Lower lobe of right lung (tissue), 2 donors: ENCODE results near the gene MST1R. TPM values are rescaled to one million over a fixed set of nuclear protein-coding genes. Genes with fewer than 3 reads are reported as not detected.

Experiments
- ATAC-seq, 2 donors: fragments of 200-7000 bp; cut with Tn5 transposase; one replicate each; pipeline ENCODE4 v1.9.1; 2020 to 2022; ENCODE audit warnings: mild to moderate bottlenecking in 2 of 2, moderate library complexity in 2 of 2
- DNase-seq: peaks from one replicate; pipeline ENCODE4 v3.0.0-alpha.2; 2020
- H3K27ac ChIP-seq: fragments of 200-600 bp; one replicate; pipeline ENCODE4 v1.8.0; 2022
- H3K27me3 ChIP-seq: fragments of 200-600 bp; one replicate; pipeline ENCODE4 v1.8.0; 2022; ENCODE audit warnings: low read depth
- H3K36me3 ChIP-seq: fragments of 200-600 bp; one replicate; pipeline ENCODE4 v1.8.0; 2022; ENCODE audit warnings: mild to moderate bottlenecking
- H3K4me1 ChIP-seq: fragments of 200-600 bp; one replicate; pipeline ENCODE4 v1.8.0; 2022
- H3K4me3 ChIP-seq: fragments of 200-600 bp; one replicate; pipeline ENCODE4 v1.8.0; 2022; ENCODE audit warnings: mild to moderate bottlenecking
- H3K9me3 ChIP-seq: fragments of 200-600 bp; one replicate; pipeline ENCODE4 v1.8.0; 2022
- CTCF ChIP-seq: fragments of 200-600 bp; IDR thresholded peaks from one replicate; pipeline ENCODE4 v1.8.0; 2022; ENCODE audit warnings: antibody characterized with exemption, mild to moderate bottlenecking
- intact Hi-C: fragments of 100-400 bp; cut with DNase I; formaldehyde crosslinking; loops from one replicate; pipeline ENCODE4 v1.11.0; 2022
- long read RNA-seq: library from polyadenylated mRNA; unstranded; transcript quantifications from one replicate; pipeline ENCODE4 v2.0.0, GENCODE V29; 2021
- total RNA-seq: library from RNA; stranded (reverse); fragmentation: NEBNext Ultra II Directional; extraction: Animal tissue kit (Norgen Biotek cat#: 25700); gene quantifications from one replicate; pipeline ENCODE4 v1.2.1, GENCODE V29; 2021
- donor health status: DM: no; HTN: yes; CAD: no; lungs with severe emphysema.

Gene MST1R
- total RNA-seq, result 27.3 TPM
- long read RNA-seq, full-length matches to known transcripts, result 3 of 24 reads
- long read RNA-seq, partial matches to known transcripts, result 6 of 24 reads
- long read RNA-seq, other reads (novel, unspliced or antisense), result 15 of 24 reads

DNA sequence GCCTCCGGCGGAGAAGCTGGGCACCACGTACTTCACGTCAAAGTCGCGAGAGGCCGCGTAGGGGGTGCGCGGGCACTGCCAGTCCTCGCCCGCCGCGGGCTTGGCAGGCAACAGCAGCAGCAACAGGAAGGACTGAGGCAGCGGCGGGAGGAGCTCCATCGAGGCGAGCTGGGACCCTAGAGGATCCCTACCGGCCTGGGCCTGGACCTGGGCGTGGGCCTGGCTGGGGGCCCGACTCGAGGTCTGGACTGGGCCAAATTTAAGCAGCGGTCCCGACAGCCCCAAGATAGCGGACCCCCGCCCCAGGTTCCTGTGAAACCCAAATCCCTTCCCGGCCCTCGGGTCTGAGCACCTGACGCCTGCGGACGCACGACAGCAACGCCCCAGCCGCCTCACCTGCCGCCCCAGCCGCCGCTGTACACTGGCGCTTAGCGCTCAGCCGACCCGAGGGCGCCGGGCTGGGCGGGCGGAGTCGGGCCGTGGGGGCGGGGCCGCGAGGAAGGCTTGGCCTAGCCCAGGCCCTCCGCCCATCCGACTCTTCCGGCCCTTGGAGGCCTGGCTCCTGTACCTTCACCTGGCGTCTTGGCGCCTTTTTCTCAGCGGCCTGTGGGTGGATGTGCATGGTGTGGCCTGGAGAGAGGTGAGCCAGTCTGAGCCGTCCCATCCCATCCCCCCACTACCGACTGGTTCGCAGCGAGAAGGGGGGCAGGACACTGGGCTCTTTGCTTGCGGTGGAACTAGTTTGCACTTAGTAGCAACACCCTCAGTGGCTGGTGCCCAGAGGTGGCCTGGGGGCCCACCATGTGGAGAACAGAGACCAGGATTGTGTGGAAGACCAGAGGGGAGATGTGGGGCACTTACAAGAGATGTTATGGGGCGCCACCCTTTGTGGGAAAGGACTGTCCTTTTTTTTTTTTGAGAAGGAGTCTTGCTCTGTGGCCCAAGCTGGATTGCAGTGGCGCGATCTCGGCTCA is at the start of gene MST1R:
TSS of gene MST1R (minus strand) at position 423 of the 974 bp plus-strand sequence. CDS start at position 159, 264 bp downstream.
- DNase-seq (peak; percentile 92), ATAC-seq (peak; percentile 89 to 91)
- intact Hi-C loops, result no loop called here
- H3K9me3 ChIP-seq, result no peaks in the 10 kb centered on the region
- TF ChIP-seq CTCF, result no peak
- peaks cover 5% of the 10 kb centered on the region for H3K36me3 ChIP-seq
- no peaks in the 10 kb centered on the region for H3K27me3 ChIP-seq
- peak within 1 kb of the TSS; percentile 63 for H3K4me3 ChIP-seq
- peaks cover 67% of the 10 kb centered on the region for H3K4me1 ChIP-seq
- H3K27ac ChIP-seq, result peak within 1 kb of the TSS; percentile 81

GRCh38 chr3:49952924-49953323 is 49.3 kb upstream of the MST1R start:
- ATAC-seq (no peak), DNase-seq (no peak)
- no peaks in the 10 kb centered on the region for H3K9me3 ChIP-seq
- no peak for TF ChIP-seq CTCF
- H3K27me3 ChIP-seq, result no peaks in the 10 kb centered on the region
- H3K4me1 ChIP-seq, result peaks cover 26% of the 10 kb centered on the region
- H3K4me3 ChIP-seq, result no peak overlapping the region
- H3K27ac ChIP-seq, result no peak overlapping the region
- intact Hi-C loops, result no loop called here
- no peaks in the 10 kb centered on the region for H3K36me3 ChIP-seq

GRCh38 chr3:49942651-49943050 is 39.0 kb upstream of the MST1R start:
- TF ChIP-seq CTCF, result no peak
- DNase-seq (no peak), ATAC-seq (no peak)
- Histone ChIP-seq H3K27me3 (no peaks in the 10 kb centered on the region), H3K4me3 (no peak overlapping the region), H3K4me1 (peaks cover 25% of the 10 kb centered on the region), H3K9me3 (no peaks in the 10 kb centered on the region), H3K27ac (no peak overlapping the region), H3K36me3 (no peaks in the 10 kb centered on the region)
- intact Hi-C loops, result no loop called here

DNA sequence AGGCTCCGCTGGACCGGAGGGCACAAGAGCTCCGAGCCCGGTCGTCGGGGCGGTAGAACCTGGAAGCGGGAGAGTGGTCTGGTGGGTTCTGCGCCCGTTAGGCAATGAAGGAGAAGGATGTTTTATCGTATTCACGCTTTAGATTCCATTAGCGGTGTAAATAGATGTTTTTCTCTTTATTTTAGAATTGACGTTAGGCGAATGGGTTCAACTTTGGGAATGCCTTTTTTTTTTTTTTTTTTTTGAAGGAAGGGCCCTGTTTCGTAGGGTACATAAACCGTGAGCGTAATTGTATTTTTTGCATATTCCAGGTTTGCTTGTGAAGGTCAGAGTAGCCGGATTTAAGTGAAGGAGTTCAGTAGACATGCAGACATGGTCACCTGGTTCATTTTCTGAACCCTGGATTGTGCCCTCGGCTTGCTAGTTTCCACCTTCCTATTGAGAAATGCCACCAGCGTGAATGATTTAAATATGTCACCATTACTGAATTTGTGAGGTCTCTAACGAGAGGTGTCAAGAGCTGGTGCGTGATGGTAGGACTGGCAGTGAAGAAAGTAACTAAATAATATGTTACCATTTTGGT is 37.1 kb upstream of the MST1R start:
- Histone ChIP-seq H3K4me3 (peak overlapping the region; percentile 77), H3K36me3 (no peaks in the 10 kb centered on the region), H3K27me3 (no peaks in the 10 kb centered on the region), H3K9me3 (no peaks in the 10 kb centered on the region), H3K4me1 (peaks cover 25% of the 10 kb centered on the region), H3K27ac (peak overlapping the region; percentile 97)
- no peak for DNase-seq
- no peak for TF ChIP-seq CTCF
- intact Hi-C loops, result no loop called here
- no peak for ATAC-seq

- ATAC-seq (peak; percentile 99), DNase-seq (peak; percentile 99)
- H3K27me3 ChIP-seq, result no peaks in the 10 kb centered on the region
- no peaks in the 10 kb centered on the region for H3K36me3 ChIP-seq
- peaks cover 25% of the 10 kb centered on the region for H3K4me1 ChIP-seq
- no peak for TF ChIP-seq CTCF
- intact Hi-C loops, result no loop called here
- no peaks in the 10 kb centered on the region for H3K9me3 ChIP-seq
- peak within 1 kb of the TSS; percentile 77 for H3K4me3 ChIP-seq
- H3K27ac ChIP-seq, result peak within 1 kb of the TSS; percentile 97
These were observed 36.4 kb upstream of the MST1R start, which contains the start of gene RBM6 for GRCh38 chr3:49939858-49940666. TSS of gene RBM6 (plus strand) at chr3:49940150. CDS start at chr3:49962642, 22,492 bp downstream.
